Activated CD4-positive, alpha-beta T cell treated with anti-CD3 and anti-CD28 coated beads, Interleukin-2, amount 50 U/mL, for 24 hours (primary cell): ENCODE results near the gene IL2.
A peak's percentile ranks its signal among the peaks of the same experiment; 100 is the strongest.

Experiments used
- DNase-seq, 2 donors: peaks; one replicate each; pipeline ENCODE4 v3.0.0-alpha.2; 2020; ENCODE audit warnings: low read depth in 1 of 2, low spot score in 1 of 2

The IL2 gene

DNA sequence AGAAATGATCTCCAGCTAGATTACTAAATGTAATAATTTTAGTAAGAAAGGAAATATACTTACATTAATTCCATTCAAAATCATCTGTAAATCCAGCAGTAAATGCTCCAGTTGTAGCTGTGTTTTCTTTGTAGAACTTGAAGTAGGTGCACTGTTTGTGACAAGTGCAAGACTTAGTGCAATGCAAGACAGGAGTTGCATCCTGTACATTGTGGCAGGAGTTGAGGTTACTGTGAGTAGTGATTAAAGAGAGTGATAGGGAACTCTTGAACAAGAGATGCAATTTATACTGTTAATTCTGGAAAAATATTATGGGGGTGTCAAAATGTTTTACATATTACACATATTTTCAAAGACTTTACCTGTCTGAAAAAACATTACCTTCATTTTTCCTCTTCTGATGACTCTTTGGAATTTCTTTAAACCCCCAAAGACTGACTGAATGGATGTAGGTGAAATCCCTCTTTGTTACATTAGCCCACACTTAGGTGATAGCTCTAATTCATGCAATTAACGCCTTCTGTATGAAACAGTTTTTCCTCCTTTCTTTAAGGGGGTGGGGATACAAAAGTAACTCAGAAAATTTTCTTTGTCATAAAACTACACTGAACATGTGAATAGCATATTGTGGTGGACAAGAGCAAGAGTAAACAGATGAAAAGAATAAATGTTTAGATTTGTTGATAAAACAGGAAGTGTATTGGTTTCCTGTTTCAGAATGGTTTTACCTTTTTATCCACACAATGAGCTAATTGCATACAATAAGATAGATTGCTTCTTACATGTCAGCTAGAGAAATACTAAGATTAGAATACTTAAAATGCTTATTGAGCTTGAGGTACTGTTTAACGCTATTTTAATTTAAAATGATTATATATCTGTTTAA lies at the start of gene IL2:
Gene IL2 (minus strand): TSS at position 495 of the 886 bp plus-strand sequence. CDS start 285 bp downstream, at position 210.
- DNase-seq, result peak in 1 of 2 donors; percentile 58

DNA sequence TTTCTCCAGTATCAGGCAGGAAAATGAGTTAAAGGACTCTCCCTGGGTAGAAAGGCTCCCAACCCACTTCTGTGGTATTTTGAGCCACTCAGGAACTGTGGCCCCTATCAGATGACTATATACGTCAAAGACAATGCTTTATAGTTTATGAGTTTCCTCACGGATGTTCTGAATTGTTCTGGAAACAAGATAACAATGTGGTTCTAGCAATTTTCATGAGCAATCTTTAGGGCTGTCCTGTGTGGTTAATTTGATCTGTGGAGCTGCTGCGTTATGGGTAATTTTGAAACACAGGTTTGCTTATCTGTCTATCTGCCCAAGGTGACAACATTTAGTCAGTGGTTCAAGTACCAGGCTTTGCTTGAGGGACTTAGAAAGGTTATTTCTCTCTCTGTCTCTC lies 46.7 kb upstream of the IL2 start:
- peak in 1 of 2 donors; percentile 13 for DNase-seq

DNA sequence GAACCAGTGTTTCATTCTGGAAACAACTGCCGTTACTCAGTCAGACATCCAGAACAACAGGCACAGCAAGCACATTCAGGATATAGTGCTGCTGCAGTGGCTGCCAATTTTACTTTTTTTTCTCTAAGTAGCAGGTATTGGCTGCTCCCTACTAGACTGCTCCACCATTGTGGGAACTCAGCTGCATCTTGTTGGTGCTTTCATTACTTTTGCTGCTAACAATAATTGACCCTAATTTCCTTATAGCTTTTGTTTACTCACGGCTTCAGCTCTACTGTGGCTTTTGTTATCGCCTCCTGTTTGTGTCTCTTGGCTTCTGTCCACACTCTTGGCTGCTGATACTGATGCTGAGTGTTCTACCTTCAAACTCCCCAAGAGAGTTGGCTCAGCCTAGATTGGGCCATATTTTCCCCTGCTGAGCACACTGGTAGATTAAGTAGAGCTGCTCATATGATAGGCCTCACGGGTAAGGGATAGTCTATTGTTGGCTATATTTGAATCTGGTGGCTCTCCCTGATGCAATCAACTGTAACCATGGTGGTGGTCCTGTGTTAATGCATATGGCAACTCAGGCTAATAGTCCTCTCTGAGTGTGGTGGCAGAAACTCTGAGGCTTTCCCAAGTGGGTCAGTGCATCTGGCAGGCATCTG lies 44.5 kb upstream of the IL2 start:
- DNase-seq, result no peak

DNA sequence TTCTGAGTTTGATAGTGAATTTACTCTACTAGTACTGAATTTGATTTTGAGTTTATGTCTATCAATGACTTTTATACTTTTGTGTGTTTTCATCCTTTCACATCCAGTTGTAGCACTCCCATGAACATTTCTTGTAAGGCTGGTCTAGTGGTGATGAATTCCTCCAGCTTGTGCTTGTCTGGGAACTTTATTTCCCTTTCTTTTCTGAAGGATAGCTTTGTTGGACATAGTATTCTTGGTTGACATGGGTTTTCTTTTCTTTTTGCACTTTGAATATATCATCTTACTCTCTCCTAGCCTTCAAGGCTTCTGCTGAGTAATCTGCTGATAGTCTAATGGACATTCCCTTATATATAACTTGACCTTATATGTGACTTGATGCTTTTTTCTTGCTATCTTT lies 32.5 kb upstream of the IL2 start:
- DNase-seq, result no peak

DNA sequence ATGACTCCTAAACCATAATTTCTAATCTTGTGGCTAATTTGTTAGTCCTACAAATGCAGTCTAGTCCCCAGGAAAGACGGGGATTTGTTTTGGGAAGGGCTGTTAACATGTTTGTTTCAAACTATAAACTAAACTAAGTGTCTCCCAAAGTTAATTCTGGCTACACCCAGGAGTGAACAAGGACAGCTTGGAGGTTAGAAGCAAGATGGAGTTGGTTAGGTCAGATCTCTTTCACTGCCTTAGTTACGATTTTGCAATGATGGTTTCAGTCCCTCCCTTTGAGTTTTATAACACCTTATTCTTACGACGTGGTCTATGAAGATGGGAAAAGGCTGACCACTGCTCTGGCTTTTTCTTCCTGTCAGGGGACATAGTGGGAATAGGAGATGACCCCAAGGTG lies 27.0 kb upstream of the IL2 start:
- DNase-seq, result no peak

DNA sequence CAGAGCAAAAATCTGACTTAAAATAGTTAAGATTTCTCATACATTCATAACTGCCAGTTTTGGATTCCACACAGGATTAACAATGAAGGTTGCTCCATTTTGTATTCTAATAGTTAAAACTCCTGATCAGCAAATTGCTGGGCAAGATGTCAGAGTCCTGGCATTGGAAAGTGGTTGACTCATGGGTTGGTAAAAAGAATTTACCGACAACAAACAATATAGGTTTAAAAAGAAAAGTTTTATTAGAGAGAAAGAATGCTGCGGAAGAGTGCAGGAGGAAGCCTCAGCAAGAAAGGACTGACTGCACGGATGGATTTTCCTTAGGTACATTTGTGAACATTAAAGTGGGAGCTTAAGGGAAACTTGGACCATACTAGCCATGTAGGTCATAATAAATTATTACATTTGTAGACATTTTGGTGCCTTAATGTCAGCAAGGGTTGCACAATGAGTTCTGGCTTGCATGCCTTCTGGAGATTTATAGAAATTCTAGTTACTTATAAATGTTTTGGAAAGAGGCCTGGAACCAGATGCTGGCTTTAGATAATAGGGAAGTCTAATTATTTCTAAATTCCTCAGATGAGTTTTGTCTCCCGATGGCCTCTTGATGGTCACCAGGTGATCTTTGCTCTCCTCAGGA lies 25.4 kb upstream of the IL2 start:
- DNase-seq, result no peak

DNA sequence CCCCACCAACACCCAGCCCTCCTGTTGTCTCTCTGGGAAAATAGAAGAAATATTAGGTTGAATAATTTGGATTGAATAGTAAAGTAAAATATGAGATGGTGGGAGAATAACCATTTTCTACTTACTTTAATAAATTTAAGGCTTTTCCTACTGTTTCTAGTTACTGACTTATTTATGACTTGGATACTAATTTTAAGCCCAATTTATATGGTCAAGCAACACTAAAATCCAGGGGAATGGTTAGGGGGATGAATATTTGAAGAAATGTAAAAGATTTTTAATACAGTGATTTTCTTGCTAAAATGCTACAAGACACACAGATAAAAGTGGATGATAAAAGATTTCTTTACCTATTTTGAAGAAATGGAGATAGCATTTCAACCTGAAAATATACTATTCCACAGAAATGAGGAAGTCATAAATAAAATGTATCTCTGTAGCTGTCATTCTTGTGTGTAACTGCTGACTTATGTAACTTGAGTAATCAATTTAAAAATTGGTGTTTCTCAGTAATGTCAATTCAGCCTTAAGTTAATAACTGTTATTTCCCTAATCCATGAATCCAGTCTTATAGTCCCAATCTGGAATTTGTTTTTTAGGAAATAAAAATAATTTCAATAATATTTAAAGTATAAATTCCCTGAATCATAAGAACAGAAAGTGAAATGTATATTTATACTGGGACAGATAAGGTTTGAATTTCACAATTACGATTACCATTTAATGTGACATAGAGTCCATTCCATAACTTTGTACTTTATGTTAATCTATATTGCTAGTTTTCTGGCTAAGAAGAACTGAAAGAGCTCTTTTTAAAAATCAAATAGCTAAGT lies 24.3 kb upstream of the IL2 start:
- no peak for DNase-seq

DNA sequence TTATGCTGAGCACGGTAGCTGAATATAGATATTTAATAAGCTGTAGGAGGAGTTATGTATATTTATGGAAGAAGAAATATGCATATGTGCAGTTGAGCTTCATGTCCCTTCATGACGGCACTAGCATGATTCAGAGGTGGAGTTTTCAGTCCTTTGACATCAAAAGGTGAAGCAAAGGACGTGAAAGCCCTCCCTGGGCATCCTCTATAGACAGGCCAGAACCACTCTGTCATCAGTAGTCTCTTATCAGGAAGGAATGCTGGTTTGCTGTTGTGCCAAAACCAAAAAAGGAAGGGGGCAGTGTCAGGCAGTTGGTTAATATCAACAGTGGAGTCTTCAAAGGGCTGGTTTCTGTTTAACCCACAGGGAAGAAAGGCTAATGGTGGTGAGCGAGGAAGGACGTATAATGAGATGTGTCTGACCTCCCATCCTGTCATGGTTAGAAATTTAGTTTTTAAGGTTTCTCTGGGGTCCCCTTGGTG lies 23.5 kb upstream of the IL2 start:
- no peak for DNase-seq

DNA sequence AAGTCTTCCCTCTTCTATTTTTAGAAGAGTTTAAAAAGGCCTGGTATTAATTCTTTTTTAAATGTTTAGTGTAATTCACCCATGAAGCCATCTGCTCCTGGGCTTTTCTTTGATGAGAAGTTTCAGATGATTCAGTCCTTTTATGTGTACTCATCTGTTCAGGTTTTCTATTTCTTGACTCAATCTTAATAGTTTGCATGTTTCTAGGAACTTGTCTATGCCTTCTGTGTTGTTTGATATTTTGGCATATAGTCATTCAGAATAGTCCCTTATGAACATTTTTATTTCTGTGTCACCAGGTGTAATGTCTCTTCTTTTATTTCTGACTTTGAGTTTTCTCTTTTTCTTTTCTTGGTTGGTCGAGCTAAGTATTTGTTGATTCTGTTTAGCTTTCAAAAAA lies 20.2 kb upstream of the IL2 start:
- DNase-seq, result no peak

DNA sequence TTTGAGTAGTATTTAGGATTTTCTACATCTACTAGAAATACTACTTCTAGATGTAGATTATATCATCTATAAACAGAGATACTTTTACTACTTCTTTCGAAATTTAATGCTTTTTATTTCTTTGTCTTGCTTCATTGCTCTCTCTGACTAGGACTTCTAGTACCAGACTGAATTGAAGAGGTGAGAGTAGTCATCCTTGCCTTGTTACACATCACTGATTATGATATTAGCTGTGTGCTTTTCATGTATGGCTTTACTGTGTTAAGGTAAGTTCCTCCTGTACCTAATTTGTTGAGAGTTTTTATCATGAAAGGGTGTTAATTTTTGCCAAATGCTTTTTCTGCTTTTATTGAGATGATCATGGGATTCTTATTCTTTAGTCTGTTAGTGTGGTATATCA lies 19.6 kb upstream of the IL2 start:
- no peak for DNase-seq

DNA sequence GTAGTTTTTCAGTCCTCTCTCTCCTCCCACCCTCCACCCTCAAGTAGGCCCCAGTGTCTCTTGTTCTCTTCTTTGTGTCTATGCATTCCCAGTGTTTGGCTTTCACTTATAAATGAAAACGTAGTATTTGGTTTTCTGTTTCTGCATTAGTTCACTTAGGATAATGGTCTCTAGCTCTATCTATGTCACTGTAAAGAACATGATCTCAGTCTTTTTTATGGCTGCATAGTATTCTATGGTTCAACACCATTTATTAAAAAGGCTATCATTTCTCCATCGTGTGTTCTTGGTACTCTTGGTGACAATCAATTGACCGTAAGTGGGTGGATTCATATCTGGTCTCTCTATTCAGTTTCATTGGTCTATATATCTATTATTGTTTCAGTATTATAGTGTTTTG lies 18.7 kb upstream of the IL2 start:
- DNase-seq, result no peak

DNA sequence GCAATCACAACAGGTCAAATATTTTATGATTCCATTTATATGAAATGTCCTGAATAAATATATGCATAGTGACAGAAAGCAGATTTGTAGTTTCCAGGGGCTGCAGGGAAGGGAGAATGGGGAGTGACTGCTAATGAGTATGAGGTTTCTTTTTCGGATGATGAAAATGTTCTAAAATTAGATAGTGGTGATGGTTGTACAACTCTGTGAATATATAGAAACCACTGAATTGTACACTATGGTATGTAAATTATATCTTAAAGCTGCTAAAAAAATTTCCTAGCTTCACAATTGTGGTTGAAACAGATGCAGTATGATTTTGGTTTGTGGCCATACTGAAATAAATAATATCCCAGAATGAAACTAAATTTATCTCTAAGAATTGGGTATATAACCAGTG lies 12.9 kb upstream of the IL2 start:
- DNase-seq, result no peak

DNA sequence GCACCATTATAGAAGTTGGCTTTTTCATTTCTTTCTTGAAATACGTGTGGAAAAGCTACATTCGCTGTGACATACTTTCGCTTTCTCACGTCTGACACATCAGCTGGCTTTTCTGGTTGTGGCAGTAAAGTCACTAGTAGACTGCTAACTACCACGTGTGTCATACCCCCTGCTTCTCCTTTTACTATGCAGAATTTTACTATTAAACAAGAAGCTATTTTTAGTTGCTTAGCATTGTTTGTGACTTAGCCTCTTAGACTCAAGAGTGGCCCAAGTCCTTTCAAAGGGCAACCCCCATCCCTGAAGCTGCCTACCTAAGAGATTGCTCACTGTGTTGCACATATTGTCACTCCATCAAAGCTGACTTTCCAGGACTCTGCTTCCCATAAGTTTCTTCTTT lies 2.1 kb upstream of the IL2 start:
- peak in 1 of 2 donors; percentile 66 for DNase-seq

DNA sequence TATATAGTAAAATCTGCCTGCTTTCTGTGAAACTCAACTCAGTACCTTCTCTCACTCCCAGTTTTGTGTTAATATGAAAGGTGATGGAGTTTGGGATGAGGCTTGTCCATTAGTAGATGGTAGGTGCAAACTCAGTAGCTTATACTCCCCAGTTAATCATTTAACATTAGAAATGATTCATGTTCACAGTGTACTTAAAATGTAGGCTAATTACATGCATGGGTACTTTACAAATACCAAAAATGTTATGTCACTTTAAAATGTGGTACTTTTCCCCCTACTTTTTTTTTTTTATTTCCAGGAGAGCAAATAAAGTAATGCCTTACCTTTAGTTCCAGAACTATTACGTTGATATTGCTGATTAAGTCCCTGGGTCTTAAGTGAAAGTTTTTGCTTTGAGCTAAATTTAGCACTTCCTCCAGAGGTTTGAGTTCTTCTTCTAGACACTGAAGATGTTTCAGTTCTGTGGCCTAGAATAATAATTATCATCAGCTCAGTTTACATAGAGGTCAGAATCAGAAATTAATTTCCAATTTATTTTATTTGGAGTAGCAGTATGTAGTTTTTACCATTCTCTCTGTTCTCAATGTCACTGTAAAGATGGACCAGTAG lies 3.0 kb downstream of the IL2 start:
- no peak for DNase-seq

DNA sequence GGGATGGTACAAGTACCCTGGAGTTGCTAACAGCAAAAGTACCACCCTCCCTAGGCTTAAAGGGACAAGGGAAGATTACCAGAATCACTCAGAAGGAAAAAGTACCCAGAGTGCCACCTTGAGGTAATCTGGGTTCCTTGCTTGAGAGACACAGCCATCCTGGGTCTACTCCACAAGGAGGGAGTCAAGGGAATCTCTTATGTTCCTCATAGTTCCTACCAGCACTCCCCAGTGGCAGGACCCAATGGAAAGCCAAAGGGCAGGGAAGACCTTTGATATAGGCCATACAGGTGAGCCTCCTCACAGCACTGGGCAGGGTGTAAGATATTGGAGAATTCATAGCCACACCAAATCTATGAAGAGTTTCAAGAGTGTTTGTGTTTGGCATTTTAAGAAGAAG lies 5.7 kb downstream of the IL2 start:
- DNase-seq, result peak; percentile 18 to 55

DNA sequence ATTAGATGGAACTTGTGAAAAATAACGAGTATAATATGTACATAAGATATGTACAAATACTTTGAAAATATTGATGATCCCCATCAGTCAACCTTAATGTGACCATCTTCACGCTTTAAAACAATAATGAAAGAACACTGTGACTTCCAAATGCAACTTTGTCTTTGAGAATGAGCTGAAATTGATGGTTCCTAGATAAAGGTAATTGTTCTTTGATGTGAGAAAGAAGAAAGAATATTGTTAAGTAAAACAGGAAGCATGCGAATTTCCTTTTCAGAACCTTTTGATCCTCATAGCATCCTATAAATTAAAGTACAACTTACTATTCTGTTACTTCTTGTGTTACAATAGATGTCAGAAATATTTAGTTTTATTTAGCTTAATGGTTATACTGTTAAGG lies 22.2 kb downstream of the IL2 start:
- no peak for DNase-seq

DNA sequence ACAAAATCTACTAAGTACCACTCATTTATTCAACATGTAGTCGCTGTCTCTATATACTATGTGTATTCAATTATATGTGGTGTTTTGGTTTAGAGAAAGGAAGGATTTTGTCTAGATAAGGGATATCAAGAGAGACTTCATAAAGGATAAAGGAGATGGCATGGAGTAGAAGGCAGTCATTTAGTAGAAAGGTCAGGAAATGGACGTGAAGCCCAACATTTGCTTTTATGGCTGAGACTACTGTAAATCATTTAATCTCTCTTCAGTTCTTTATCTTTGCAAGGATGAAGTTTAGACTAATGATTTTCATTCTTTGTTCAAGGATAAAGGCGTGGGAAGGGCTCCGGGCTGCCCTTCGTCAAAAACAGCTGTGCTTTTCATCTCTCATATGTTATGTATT lies 25.2 kb downstream of the IL2 start:
- DNase-seq, result no peak

DNA sequence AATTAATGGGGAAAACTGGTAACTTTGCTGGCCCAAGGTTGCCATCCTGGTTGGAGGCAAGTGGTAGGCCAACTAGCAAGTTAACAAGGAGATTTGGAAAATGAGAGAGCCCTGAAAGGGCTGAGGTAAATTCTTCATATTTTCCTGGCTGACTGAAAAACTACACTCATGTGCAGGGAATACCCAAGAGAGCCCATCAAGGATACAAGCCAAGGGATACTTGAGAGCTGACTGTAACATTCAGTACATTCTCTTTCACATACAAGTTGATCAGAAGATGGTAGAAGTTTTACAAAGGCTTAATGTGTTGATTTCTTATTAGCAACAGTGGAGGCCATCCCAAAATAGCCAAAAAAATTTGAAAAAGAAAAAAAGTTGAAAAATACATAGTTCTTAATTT lies 33.3 kb downstream of the IL2 start:
- DNase-seq, result no peak

DNA sequence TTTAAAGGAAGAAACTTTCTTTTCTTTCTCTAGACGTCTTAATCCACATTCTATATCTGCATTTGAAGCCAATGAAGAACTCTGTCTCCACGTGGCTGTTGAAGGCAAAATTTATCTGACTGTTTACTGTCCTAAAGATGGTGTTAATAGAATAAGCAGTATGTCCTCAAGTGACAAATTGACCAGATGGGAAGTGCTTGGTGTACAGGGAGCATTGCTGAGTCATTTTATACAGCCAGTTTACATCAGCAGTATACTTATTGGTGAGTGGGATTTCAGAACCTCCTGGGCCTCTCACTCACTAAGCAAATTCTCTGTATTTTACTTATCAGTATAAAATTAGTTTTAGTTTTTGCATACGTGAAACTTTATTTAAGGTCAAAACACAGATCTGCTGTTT lies 44.0 kb downstream of the IL2 start:
- no peak for DNase-seq

DNA sequence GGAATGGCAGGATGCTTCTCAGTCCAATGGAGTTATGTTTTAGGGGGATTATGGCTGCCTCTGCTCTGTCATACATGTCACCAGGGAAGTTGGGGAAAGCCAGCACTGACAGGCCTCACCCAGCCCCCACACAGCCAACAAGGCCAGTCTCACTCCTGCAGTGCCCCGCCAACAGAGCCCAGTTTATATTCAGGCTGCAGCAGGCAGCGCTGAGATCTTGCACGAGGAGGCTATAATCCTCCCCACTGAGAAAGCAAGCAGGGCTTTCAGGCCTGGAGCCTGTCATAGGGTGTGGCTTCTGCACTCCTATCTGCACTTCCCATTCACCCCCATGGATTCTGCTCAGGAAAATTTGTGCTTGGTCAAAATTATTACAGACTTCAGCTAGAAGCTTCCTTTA lies 52.7 kb downstream of the IL2 start:
- no peak for DNase-seq
